HepG2 (cell line): ENCODE measurements around the gene RBM14. TPM values are rescaled to one million over a fixed set of nuclear protein-coding genes. Genes with fewer than 3 reads are reported as not detected.

Source experiments
- ARID5B ChIP-seq: IDR thresholded peaks from 2 replicates; pipeline ENCODE4 v1.4.0; 2020; ENCODE audit warnings: mild to moderate bottlenecking, missing genetic modification reagents
- GATAD1 ChIP-seq: IDR thresholded peaks from 2 replicates; pipeline ENCODE4 v1.6.1; 2016; ENCODE audit warnings: missing genetic modification reagents, missing compliant biosample characterization
- PATZ1 ChIP-seq: sonication (generic); formaldehyde crosslinking; IDR thresholded peaks from 2 replicates; pipeline ENCODE4 v1.4.0; 2020; ENCODE audit warnings: missing genetic modification reagents
- RXRB ChIP-seq: IDR thresholded peaks from 2 replicates; pipeline ENCODE4 v1.6.1; 2016; ENCODE audit warnings: borderline replicate concordance, missing genetic modification reagents, missing compliant biosample characterization
- ZBTB10 ChIP-seq: sonication (generic); formaldehyde crosslinking; IDR thresholded peaks from 2 replicates; pipeline ENCODE4 v1.4.0; 2020; ENCODE audit warnings: missing genetic modification reagents, borderline replicate concordance
- ZFP37 ChIP-seq: sonication (generic); formaldehyde crosslinking; IDR thresholded peaks from 2 replicates; pipeline ENCODE4 v1.4.0; 2020; ENCODE audit warnings: missing genetic modification reagents, borderline replicate concordance
- ZFP91 ChIP-seq: sonication (generic); formaldehyde crosslinking; IDR thresholded peaks from 2 replicates; pipeline ENCODE4 v1.9.0; 2022; ENCODE audit warnings: missing genetic modification reagents, mild to moderate bottlenecking, borderline replicate concordance
- polyA plus RNA-seq, 8 experiments: library from polyadenylated mRNA; depleted of rRNA in 3 of 8; stranded (reverse) in 7 of 8; unstranded in 1 of 8; fragments of >200 nt; fragmentation: Illumina TruSeq in 4 of 8; extraction: Trizol in 4 of 8; gene quantifications; 2 replicates each; pipeline versions ENCODE4 v1.2.1 to v1.2.3, GENCODE V29; 2011 to 2016; ENCODE audit warnings: low read depth in 4 of 8, missing spikeins in 1 of 8, mixed read lengths in 1 of 8; ENCODE audit not compliant: insufficient read depth in 1 of 8
- total RNA-seq, 5 experiments: library from RNA; depleted of rRNA; stranded (reverse); fragments of >200 nt; fragmentation: Illumina TruSeq; extraction: Trizol; gene quantifications; 2 replicates each; pipeline ENCODE4 v1.2.3, GENCODE V29; 2016; ENCODE audit warnings: low read depth in 1 of 5
- TF ChIP-seq, protein P1 (sequence below): sonication (generic); formaldehyde crosslinking; IDR thresholded peaks from 2 replicates; pipeline ENCODE4 v1.5.1; 2020; ENCODE audit warnings: missing genetic modification reagents, mild to moderate bottlenecking, borderline replicate concordance

The RBM14 gene
- total and polyA plus RNA-seq, 2 of the 13 experiments (the other 11 are each of a cell fraction or from before 2014, with no cell fraction given) = 12.7 to 44.1 TPM

DNA sequence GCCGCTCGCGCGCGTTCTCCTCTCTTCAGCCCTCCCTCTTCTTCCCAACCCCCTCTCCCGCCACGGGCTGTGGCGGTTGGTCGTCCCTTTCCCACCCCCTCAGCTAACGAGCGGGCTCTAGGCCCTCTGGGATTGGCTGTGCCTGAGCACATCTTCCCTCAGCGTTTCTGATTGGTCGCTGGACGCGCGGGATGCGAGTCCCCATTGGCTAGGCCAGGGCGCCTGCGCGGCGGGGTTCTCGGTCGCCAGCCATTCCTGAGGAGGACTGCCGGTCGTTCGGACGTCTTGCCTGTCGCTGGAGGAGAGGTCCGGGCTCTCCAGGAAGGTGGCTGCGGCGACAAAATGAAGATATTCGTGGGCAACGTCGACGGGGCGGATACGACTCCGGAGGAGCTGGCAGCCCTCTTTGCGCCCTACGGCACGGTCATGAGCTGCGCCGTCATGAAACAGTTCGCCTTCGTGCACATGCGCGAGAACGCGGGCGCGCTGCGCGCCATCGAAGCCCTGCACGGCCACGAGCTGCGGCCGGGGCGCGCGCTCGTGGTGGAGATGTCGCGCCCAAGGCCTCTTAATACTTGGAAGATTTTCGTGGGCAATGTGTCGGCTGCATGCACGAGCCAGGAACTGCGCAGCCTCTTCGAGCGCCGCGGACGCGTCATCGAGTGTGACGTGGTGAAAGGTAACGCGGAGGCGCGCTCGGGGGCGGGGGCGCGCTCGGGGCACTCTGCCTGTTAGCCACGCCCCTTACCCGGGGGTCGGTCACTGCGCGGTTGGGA, at the start of gene RBM14 (continued):
- TF ChIP-seq PATZ1 (peak; percentile 70), ZBTB10 (CRISPR knock-in tag) (peak; percentile 53; the same call in 1 of the 2 replicates), GATAD1 (CRISPR knock-in tag) (peak; percentile 90), RXRB (CRISPR knock-in tag) (peak; percentile 32; the same call in 1 of the 2 replicates), ARID5B (CRISPR knock-in tag) (peak; percentile 22; the same call in 1 of the 2 replicates), ZFP91 (CRISPR knock-in tag) (peak; percentile 88), ZFP37 (CRISPR knock-in tag) (0 out of 2 replicates have a peak, but pooled peaks have one; percentile 25)
- TF ChIP-seq, protein P1, sequence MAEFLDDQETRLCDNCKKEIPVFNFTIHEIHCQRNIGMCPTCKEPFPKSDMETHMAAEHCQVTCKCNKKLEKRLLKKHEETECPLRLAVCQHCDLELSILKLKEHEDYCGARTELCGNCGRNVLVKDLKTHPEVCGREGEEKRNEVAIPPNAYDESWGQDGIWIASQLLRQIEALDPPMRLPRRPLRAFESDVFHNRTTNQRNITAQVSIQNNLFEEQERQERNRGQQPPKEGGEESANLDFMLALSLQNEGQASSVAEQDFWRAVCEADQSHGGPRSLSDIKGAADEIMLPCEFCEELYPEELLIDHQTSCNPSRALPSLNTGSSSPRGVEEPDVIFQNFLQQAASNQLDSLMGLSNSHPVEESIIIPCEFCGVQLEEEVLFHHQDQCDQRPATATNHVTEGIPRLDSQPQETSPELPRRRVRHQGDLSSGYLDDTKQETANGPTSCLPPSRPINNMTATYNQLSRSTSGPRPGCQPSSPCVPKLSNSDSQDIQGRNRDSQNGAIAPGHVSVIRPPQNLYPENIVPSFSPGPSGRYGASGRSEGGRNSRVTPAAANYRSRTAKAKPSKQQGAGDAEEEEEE = peak; percentile 86; the same call in 1 of the 2 replicates
